ENCODE data around the gene LRRK1.

LRRK1 gene

DNA sequence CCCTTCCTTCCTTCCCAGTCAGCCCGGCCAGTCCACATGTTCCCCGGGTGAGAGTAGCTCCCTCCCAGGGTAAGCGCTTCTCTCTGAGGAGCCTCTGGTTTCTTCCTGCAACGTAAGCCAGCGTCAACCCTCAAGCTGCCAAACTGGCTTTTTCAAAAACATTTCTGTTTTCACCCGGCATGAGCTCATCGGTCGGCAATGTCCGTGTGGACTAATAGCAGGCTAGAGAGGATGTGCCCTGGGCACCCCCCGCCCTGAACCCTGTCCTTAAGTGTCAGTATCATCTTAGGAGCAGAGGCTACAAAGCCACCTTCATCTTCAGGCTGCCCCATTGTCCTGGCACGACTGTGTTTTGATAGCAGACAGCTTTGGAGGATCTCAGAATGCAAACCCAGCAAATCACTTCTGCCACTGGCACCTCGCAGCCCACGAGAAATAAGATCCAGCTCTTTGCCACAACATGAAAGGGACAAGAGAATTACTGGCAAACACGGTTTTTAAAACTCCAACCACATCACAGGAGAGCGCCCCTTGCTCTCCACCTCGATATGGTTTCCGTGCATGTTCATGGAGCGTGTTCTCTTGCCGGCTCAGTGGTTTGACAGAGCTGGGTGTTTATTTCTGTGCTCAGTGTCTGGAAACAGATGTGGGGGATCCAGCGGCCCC lies 29.6 kb upstream of the LRRK1 start:
- Histone ChIP-seq H3K36me3 (replicated peaks in 1 of 2; ENCODE audit: control insufficient read depth in 2 of 2, insufficient read depth in 2 of 2, low read length in 2 of 2) (no peaks in the 10 kb centered on the region), H3K79me1 (ENCODE audit: low read depth, low read length) (no peaks in the 10 kb centered on the region), H4K91ac (ENCODE audit: low read depth, low read length, poor library complexity) (no peak overlapping the region), H2BK12ac (ENCODE audit: low read length) (no peak overlapping the region), H3K9ac (ENCODE audit: low read depth, low read length, poor library complexity) (no peak overlapping the region), H3K4ac (ENCODE audit: low read length) (no peak overlapping the region), H2BK15ac (ENCODE audit: low read length) (no peak overlapping the region), H3K18ac (ENCODE audit: low read length) (peak overlapping the region; percentile 42), H3K23ac (ENCODE audit: low read depth, low read length, poor library complexity) (no peak overlapping the region), H3K27ac (replicated peaks; ENCODE audit: low read length) (no peak overlapping the region), H3K9me3 (replicated peaks in 1 of 2; ENCODE audit: control insufficient read depth in 2 of 2, insufficient read depth in 1 of 2, low read depth in 1 of 2, low read length in 2 of 2) (no peaks in the 10 kb centered on the region), H4K8ac (ENCODE audit: low read depth, low read length) (no peak overlapping the region), H2AFZ (ENCODE audit: low read length) (no peak overlapping the region), H3K14ac (ENCODE audit: low read length) (no peak overlapping the region), H3K4me2 (ENCODE audit: insufficient read depth, low read length, poor library complexity, severe bottlenecking) (no peak overlapping the region), H3K27me3 (ENCODE audit: control insufficient read depth in 3 of 3, insufficient read depth in 3 of 3, low read depth in 1 of 3, low read length in 3 of 3) (peaks cover 0 to 41% (median 0%) of the 10 kb centered on the region in 3 experiments), H3K4me3 (ENCODE audit: low read length in 2 of 2) (no peak overlapping the region), H2AK5ac (ENCODE audit: low read depth, low read length) (peak overlapping the region; percentile 40), H2BK120ac (ENCODE audit: low read depth, low read length) (no peak overlapping the region), H2BK5ac (ENCODE audit: low read length) (no peak overlapping the region), H3K4me1 (ENCODE audit: control insufficient read depth in 2 of 2, insufficient read depth in 1 of 2, low read depth in 1 of 2, low read length in 2 of 2) (peaks cover 8 to 19% of the 10 kb centered on the region in 2 donors)
- no CpG with 5 or more reads among the region's 20 CpGs for WGBS, 2 donors (ENCODE audit: extremely low coverage in 2 of 2, insufficient read length in 2 of 2, insufficient replicate concordance in 1 of 2)
- no peak for DNase-seq (ENCODE audit: low spot score)

DNA sequence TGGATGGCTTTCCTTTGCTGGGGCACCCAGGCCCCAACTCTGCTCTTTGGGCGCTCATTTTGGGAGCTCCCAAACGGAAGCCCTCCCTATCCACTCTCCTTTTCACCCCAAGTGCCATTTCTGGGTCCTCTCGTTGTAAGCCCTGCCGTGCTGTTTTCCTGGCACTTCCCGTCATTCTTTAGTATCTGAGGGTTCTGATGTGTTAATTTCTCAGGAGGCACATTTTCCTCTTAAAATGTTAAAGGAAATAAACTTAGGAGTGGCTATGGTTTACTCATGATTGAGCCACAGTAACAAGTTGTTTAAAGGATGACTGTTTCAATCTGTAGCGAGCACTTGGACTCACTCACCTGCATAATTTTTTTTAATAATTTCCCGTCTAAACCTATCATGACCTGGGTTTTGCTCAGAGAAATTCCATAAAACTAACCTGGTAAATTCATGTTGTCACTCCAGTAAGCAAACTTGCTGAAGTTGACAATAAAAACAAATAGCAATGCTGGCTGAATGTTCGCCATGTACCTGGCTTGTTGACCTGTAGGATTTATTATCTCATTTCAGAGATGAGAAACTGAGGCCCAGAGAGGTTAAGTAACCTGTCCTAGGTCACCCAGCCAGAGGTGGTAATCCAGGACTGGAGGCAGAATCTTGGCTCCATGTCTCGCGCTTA lies 29.0 kb upstream of the LRRK1 start:
- no peak overlapping the region for H3K4me3 ChIP-seq (ENCODE audit: low read length in 2 of 2)
- H3K9me3 ChIP-seq (replicated peaks in 1 of 2; ENCODE audit: control insufficient read depth in 2 of 2, insufficient read depth in 1 of 2, low read depth in 1 of 2, low read length in 2 of 2) = no peaks in the 10 kb centered on the region
- no peak for DNase-seq (ENCODE audit: low spot score)
- H3K9ac ChIP-seq (ENCODE audit: low read depth, low read length, poor library complexity) = no peak overlapping the region
- peaks cover 8 to 19% of the 10 kb centered on the region in 2 donors for H3K4me1 ChIP-seq (ENCODE audit: control insufficient read depth in 2 of 2, insufficient read depth in 1 of 2, low read depth in 1 of 2, low read length in 2 of 2)
- H2BK12ac ChIP-seq (ENCODE audit: low read length) = no peak overlapping the region
- H3K4ac ChIP-seq (ENCODE audit: low read length) = no peak overlapping the region
- no peak overlapping the region for H3K23ac ChIP-seq (ENCODE audit: low read depth, low read length, poor library complexity)
- no peak overlapping the region for H2BK5ac ChIP-seq (ENCODE audit: low read length)
- no peaks in the 10 kb centered on the region for H3K36me3 ChIP-seq (replicated peaks in 1 of 2; ENCODE audit: control insufficient read depth in 2 of 2, insufficient read depth in 2 of 2, low read length in 2 of 2)
- H2BK15ac ChIP-seq (ENCODE audit: low read length) = no peak overlapping the region
- WGBS, 2 donors (ENCODE audit: extremely low coverage in 2 of 2, insufficient read length in 2 of 2, insufficient replicate concordance in 1 of 2) = no CpG with 5 or more reads among the region's 10 CpGs
- no peak overlapping the region for H2AFZ ChIP-seq (ENCODE audit: low read length)
- H3K4me2 ChIP-seq (ENCODE audit: insufficient read depth, low read length, poor library complexity, severe bottlenecking) = no peak overlapping the region
- no peaks in the 10 kb centered on the region for H3K79me1 ChIP-seq (ENCODE audit: low read depth, low read length)
- peaks cover 0 to 35% (median 0%) of the 10 kb centered on the region in 3 experiments for H3K27me3 ChIP-seq (ENCODE audit: control insufficient read depth in 3 of 3, insufficient read depth in 3 of 3, low read depth in 1 of 3, low read length in 3 of 3)
- H4K8ac ChIP-seq (ENCODE audit: low read depth, low read length) = no peak overlapping the region
- peak overlapping the region; percentile 40 for H2AK5ac ChIP-seq (ENCODE audit: low read depth, low read length)
- H3K18ac ChIP-seq (ENCODE audit: low read length) = peak overlapping the region; percentile 42
- H4K91ac ChIP-seq (ENCODE audit: low read depth, low read length, poor library complexity) = no peak overlapping the region
- H3K27ac ChIP-seq (replicated peaks; ENCODE audit: low read length) = no peak overlapping the region
- H2BK120ac ChIP-seq (ENCODE audit: low read depth, low read length) = no peak overlapping the region
- no peak overlapping the region for H3K14ac ChIP-seq (ENCODE audit: low read length)

DNA sequence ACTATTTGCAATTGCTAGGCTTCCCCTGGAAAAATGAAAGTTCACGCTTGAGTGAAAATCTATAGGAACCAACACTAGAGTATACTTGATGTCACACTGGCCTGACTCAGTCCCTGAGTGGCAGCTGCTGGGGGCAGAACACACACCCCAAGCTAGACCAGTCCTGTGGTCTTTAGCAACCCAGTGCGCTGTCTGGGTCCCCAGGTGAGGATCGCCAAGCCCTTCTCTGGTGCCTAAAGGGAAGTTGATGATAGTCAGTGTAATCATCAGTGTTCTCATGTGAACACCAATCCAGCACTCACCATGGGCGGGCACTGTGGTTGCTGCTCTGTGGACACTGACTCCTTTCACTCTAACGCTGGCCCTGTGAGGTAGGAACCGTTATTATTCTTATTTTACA lies 28.3 kb upstream of the LRRK1 start:
- Histone ChIP-seq H4K8ac (ENCODE audit: low read depth, low read length) (no peak overlapping the region), H3K9me3 (replicated peaks in 1 of 2; ENCODE audit: control insufficient read depth in 2 of 2, insufficient read depth in 1 of 2, low read depth in 1 of 2, low read length in 2 of 2) (no peaks in the 10 kb centered on the region), H3K9ac (ENCODE audit: low read depth, low read length, poor library complexity) (no peak overlapping the region), H3K23ac (ENCODE audit: low read depth, low read length, poor library complexity) (no peak overlapping the region), H2BK12ac (ENCODE audit: low read length) (no peak overlapping the region), H3K14ac (ENCODE audit: low read length) (peak overlapping the region; percentile 14), H2AFZ (ENCODE audit: low read length) (no peak overlapping the region), H4K91ac (ENCODE audit: low read depth, low read length, poor library complexity) (no peak overlapping the region), H3K4me2 (ENCODE audit: insufficient read depth, low read length, poor library complexity, severe bottlenecking) (no peak overlapping the region), H3K4me3 (ENCODE audit: low read length in 2 of 2) (no peak overlapping the region), H3K18ac (ENCODE audit: low read length) (peak overlapping the region; percentile 20), H3K4ac (ENCODE audit: low read length) (no peak overlapping the region), H2AK5ac (ENCODE audit: low read depth, low read length) (peak overlapping the region; percentile 22), H3K36me3 (replicated peaks in 1 of 2; ENCODE audit: control insufficient read depth in 2 of 2, insufficient read depth in 2 of 2, low read length in 2 of 2) (no peaks in the 10 kb centered on the region), H2BK120ac (ENCODE audit: low read depth, low read length) (no peak overlapping the region), H2BK5ac (ENCODE audit: low read length) (no peak overlapping the region), H3K4me1 (ENCODE audit: control insufficient read depth in 2 of 2, insufficient read depth in 1 of 2, low read depth in 1 of 2, low read length in 2 of 2) (peaks cover 8 to 19% of the 10 kb centered on the region in 2 donors), H2BK15ac (ENCODE audit: low read length) (peak overlapping the region; percentile 51), H3K27ac (replicated peaks; ENCODE audit: low read length) (no peak overlapping the region), H3K79me1 (ENCODE audit: low read depth, low read length) (no peaks in the 10 kb centered on the region), H3K27me3 (ENCODE audit: control insufficient read depth in 3 of 3, insufficient read depth in 3 of 3, low read depth in 1 of 3, low read length in 3 of 3) (peaks cover 0 to 32% (median 0%) of the 10 kb centered on the region in 3 experiments)
- no CpG with 5 or more reads among the region's 6 CpGs for WGBS, 2 donors (ENCODE audit: extremely low coverage in 2 of 2, insufficient read length in 2 of 2, insufficient replicate concordance in 1 of 2)
- no peak for DNase-seq (ENCODE audit: low spot score)

DNA sequence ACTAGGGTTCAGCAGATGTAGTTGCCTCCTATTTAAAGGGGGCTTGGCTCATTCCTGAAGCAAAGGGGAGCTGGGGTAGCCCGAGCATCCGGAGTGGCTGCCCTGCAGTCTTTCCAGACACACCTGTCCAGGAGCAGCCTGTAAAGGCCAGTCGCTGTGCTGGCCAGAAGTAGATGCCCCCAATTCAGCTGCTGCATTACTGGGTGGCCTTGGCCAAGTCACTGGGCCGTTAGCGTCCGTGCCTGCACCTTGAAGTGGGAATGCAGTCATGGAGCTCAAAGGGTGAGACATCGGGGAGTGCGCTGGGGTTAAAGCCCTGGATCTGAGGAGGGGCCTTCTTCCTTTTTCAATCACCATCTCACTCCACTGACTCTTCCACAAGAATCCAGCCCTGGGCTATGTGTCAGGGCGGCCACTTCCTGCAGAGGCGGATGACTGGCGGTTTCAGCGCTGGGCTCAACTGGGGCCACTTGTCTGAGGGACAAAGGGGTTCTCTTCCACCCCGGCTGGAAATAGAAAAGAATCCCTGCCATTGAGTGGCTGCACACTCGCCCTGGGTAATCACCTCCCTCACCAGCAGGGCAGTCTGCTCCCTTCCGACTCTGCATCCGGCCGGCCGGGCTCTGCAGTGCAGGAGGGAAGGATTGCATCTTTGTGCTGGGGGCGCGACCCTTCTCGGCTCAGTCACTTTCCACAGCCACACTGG lies 27.7 kb upstream of the LRRK1 start:
- H4K91ac ChIP-seq (ENCODE audit: low read depth, low read length, poor library complexity) = peak overlapping the region; percentile 22
- peak; percentile 43 for DNase-seq (ENCODE audit: low spot score)
- peak overlapping the region; percentile 52 for H3K27ac ChIP-seq (replicated peaks; ENCODE audit: low read length)

More for the DNA sequence above, 27.7 kb upstream of the LRRK1 start:
- H3K18ac ChIP-seq (ENCODE audit: low read length) = peak overlapping the region; percentile 96
- no peak overlapping the region for H3K23ac ChIP-seq (ENCODE audit: low read depth, low read length, poor library complexity)
- H3K79me1 ChIP-seq (ENCODE audit: low read depth, low read length) = no peaks in the 10 kb centered on the region
- peak overlapping the region; percentile 39 for H3K14ac ChIP-seq (ENCODE audit: low read length)
- H3K27me3 ChIP-seq (ENCODE audit: control insufficient read depth in 3 of 3, insufficient read depth in 3 of 3, low read depth in 1 of 3, low read length in 3 of 3) = peaks cover 0 to 25% (median 0%) of the 10 kb centered on the region in 3 experiments
- H4K8ac ChIP-seq (ENCODE audit: low read depth, low read length) = no peak overlapping the region
- H2AK5ac ChIP-seq (ENCODE audit: low read depth, low read length) = peak overlapping the region; percentile 32
- H2BK15ac ChIP-seq (ENCODE audit: low read length) = peak overlapping the region; percentile 51
- H2BK120ac ChIP-seq (ENCODE audit: low read depth, low read length) = no peak overlapping the region
- H3K4me3 ChIP-seq (ENCODE audit: low read length in 2 of 2) = no peak overlapping the region
- WGBS, 2 donors (ENCODE audit: extremely low coverage in 2 of 2, insufficient read length in 2 of 2, insufficient replicate concordance in 1 of 2) = no CpG with 5 or more reads among the region's 21 CpGs
- H2AFZ ChIP-seq (ENCODE audit: low read length) = peak overlapping the region; percentile 94
- H2BK5ac ChIP-seq (ENCODE audit: low read length) = no peak overlapping the region
- peak overlapping the region; percentile 38 for H3K9ac ChIP-seq (ENCODE audit: low read depth, low read length, poor library complexity)
- H3K36me3 ChIP-seq (replicated peaks in 1 of 2; ENCODE audit: control insufficient read depth in 2 of 2, insufficient read depth in 2 of 2, low read length in 2 of 2) = no peaks in the 10 kb centered on the region
- H3K4me2 ChIP-seq (ENCODE audit: insufficient read depth, low read length, poor library complexity, severe bottlenecking) = no peak overlapping the region
- H3K4me1 ChIP-seq (ENCODE audit: control insufficient read depth in 2 of 2, insufficient read depth in 1 of 2, low read depth in 1 of 2, low read length in 2 of 2) = peaks cover 8 to 19% of the 10 kb centered on the region in 2 donors
- no peak overlapping the region for H2BK12ac ChIP-seq (ENCODE audit: low read length)
- H3K4ac ChIP-seq (ENCODE audit: low read length) = no peak overlapping the region
- H3K9me3 ChIP-seq (replicated peaks in 1 of 2; ENCODE audit: control insufficient read depth in 2 of 2, insufficient read depth in 1 of 2, low read depth in 1 of 2, low read length in 2 of 2) = no peaks in the 10 kb centered on the region

Measured in neuronal stem cell (in vitro differentiated cells).